Sigmoid colon (tissue), 7 donors: ENCODE measurements around the gene ADAM33. TPM values are rescaled to one million over a fixed set of nuclear protein-coding genes. Genes with fewer than 3 reads are reported as not detected.

Experiments
- DNase-seq: peaks from one replicate; pipeline ENCODE4 v3.0.0-alpha.2; 2019
- H3K27ac ChIP-seq, 4 donors: fragments of 200-600 bp; sonication (generic); one replicate each; pipeline ENCODE4 v1.5.1; 2016 to 2019; ENCODE audit warnings: mild to moderate bottlenecking in 1 of 4
- H3K27me3 ChIP-seq, 3 donors: fragments of 200-600 bp; sonication (generic); one replicate each; pipeline ENCODE4 v1.5.1; 2019; ENCODE audit warnings: mild to moderate bottlenecking in 1 of 3
- H3K36me3 ChIP-seq, 4 donors: fragments of 200-600 bp; sonication (generic); one replicate each; pipeline ENCODE4 v1.5.1; 2016 to 2019
- H3K4me1 ChIP-seq, 4 donors: fragments of 200-600 bp; sonication (generic); one replicate each; pipeline ENCODE4 v1.5.1; 2017 to 2019
- H3K4me3 ChIP-seq, 4 donors: fragments of 200-600 bp; sonication (generic); one replicate each; pipeline ENCODE4 v1.5.1; 2017 to 2019; ENCODE audit warnings: mild to moderate bottlenecking in 2 of 4, moderate library complexity in 1 of 4
- H3K9me3 ChIP-seq, 4 donors: fragments of 200-600 bp in 3 of 4; sonication (generic) in 3 of 4; one replicate each; pipeline versions ENCODE4 v1.5.1 to v1.6.1; 2013 to 2019
- CTCF ChIP-seq, 4 experiments: fragments of 450-650 bp in 3 of 4; fragments of 200-600 bp in 1 of 4; IDR thresholded peaks; one replicate each; pipeline ENCODE4 v1.5.1; 2016 to 2019; ENCODE audit warnings: antibody characterized with exemption in 4 of 4, mild to moderate bottlenecking in 3 of 4, moderate library complexity in 2 of 4
- EP300 ChIP-seq, 4 donors: sonication (generic); formaldehyde crosslinking; IDR thresholded peaks; one replicate each; pipeline ENCODE4 v1.6.1; 2017; ENCODE audit warnings: antibody characterized with exemption in 4 of 4
- POLR2A ChIP-seq, 2 donors: fragments of 450-650 bp; IDR thresholded peaks; one replicate each; pipeline ENCODE4 v1.6.1; 2016; ENCODE audit warnings: antibody characterized with exemption in 2 of 2, mild to moderate bottlenecking in 2 of 2, moderate library complexity in 2 of 2
- POLR2AphosphoS5 ChIP-seq, 4 donors: sonication (generic); formaldehyde crosslinking; IDR thresholded peaks; one replicate each; pipeline ENCODE4 v1.6.1; 2017; ENCODE audit warnings: antibody characterized with exemption in 4 of 4
- WGBS, 2 donors: extraction: QIAGEN DNeasy Blood & Tissue Kit; methylation state at CpG; one replicate each; pipeline ENCODE4 v1.1.7; 2013; 5-methylcytosine and 5-hydroxymethylcytosine counted together
- intact Hi-C: fragments of 100-400 bp; cut with DNase I; formaldehyde crosslinking; loops from one replicate; pipeline ENCODE4 v1.15.1; 2023
- polyA plus RNA-seq, 3 donors: library from polyadenylated mRNA; stranded (reverse); fragments of 200-250 nt; gene quantifications; one replicate each; pipeline ENCODE4 v1.2.3, GENCODE V29; 2013
- total RNA-seq, 4 donors: library from RNA; depleted of rRNA; stranded (reverse); fragments of >200 nt; gene quantifications; one replicate each; pipeline ENCODE4 v1.1.0, GENCODE V29; 2016
- donor health status: healthy with polysubstance abuse.
- donor health status: Bipolar disorder and iron deficiency.
- donor health status: healthy.

ADAM33 gene
- total and polyA plus RNA-seq, 7 donors = 0.69 to 484 (median 49.9) TPM

- no peaks in the 10 kb centered on the region for H3K4me1 ChIP-seq
- peaks cover 0 to 39% (median 6%) of the 10 kb centered on the region in 4 donors for H3K36me3 ChIP-seq
- no peaks in the 10 kb centered on the region for H3K27me3 ChIP-seq
- TF ChIP-seq POLR2A (IDR thresholded peaks at IDR 0.05) = no peak
- TF ChIP-seq EP300 (IDR thresholded peaks at IDR 0.05) = no peak
- no peak for TF ChIP-seq POLR2AphosphoS5 (IDR thresholded peaks at IDR 0.05)
- intact Hi-C loops = no loop called here
- no peak overlapping the region for H3K27ac ChIP-seq
- no peaks in the 10 kb centered on the region for H3K9me3 ChIP-seq
- 85 to 87% methylated on average over 8 of the region's 8 CpGs for WGBS, 2 donors
- DNase-seq = no peak
- no peak overlapping the region for H3K4me3 ChIP-seq
These were observed 51.4 kb downstream of the ADAM33 start for GRCh38 chr20:3630429-3630828.

DNA sequence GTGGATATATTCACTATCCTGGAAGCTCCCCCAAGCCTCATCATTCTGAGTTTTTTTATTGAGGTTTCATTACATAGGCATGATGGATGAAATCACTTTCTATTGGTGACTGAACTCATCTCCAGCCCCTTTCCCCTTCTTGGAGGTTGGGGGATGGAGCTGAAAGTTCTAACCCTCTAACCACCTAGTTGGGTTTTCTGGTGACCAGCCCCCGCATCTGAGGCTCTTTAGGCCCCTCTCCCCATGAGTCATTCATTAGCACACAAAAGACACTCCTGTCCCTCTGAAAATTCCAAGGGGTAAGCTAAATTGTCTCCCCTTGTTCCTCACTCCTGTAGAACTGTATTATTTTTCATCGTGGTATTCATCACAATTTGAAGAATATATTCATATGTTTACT lies 51.9 kb downstream of the ADAM33 start:
- intact Hi-C loops = no loop called here
- H3K36me3 ChIP-seq = peaks cover 0 to 40% (median 6%) of the 10 kb centered on the region in 4 donors

GRCh38 chr20:3628502-3629314 lies 53.1 kb downstream of the ADAM33 start:
- WGBS, 2 donors = 87% methylated on average over 16 of the region's 16 CpGs
- TF ChIP-seq EP300 (IDR thresholded peaks at IDR 0.05) = no peak
- no peak for TF ChIP-seq POLR2AphosphoS5 (IDR thresholded peaks at IDR 0.05)
- TF ChIP-seq POLR2A (IDR thresholded peaks at IDR 0.05) = no peak
- no peak for TF ChIP-seq CTCF (IDR thresholded peaks at IDR 0.05)
- H3K4me1 ChIP-seq = no peaks in the 10 kb centered on the region
- H3K4me3 ChIP-seq = no peak overlapping the region
- intact Hi-C loops = no loop called here
- H3K9me3 ChIP-seq = no peaks in the 10 kb centered on the region
- H3K27ac ChIP-seq = no peak overlapping the region
- H3K27me3 ChIP-seq = no peaks in the 10 kb centered on the region
- no peak for DNase-seq
- peaks cover 0 to 32% (median 6%) of the 10 kb centered on the region in 4 donors for H3K36me3 ChIP-seq

More for the DNA sequence above, 51.9 kb downstream of the ADAM33 start:
- TF ChIP-seq POLR2AphosphoS5 (IDR thresholded peaks at IDR 0.05) = no peak
- no peak for TF ChIP-seq POLR2A (IDR thresholded peaks at IDR 0.05)
- TF ChIP-seq EP300 (IDR thresholded peaks at IDR 0.05) = no peak
- no peak for TF ChIP-seq CTCF (IDR thresholded peaks at IDR 0.05)
- no peak overlapping the region for H3K4me3 ChIP-seq
- DNase-seq = no peak
- no peak overlapping the region for H3K27ac ChIP-seq
- WGBS, 2 donors = 90% methylated on average over 2 of the region's 2 CpGs
- H3K4me1 ChIP-seq = no peaks in the 10 kb centered on the region
- no peaks in the 10 kb centered on the region for H3K27me3 ChIP-seq
- H3K9me3 ChIP-seq = no peaks in the 10 kb centered on the region

GRCh38 chr20:3627476-3627875 lies 54.3 kb downstream of the ADAM33 start:
- Histone ChIP-seq H3K36me3 (peaks cover 0 to 36% (median 6%) of the 10 kb centered on the region in 4 donors), H3K27me3 (no peaks in the 10 kb centered on the region), H3K27ac (no peak overlapping the region), H3K4me1 (no peaks in the 10 kb centered on the region), H3K9me3 (no peaks in the 10 kb centered on the region), H3K4me3 (no peak overlapping the region)
- no peak for DNase-seq
- 90 to 96% methylated on average over 2 of the region's 2 CpGs for WGBS, 2 donors
- no peak for TF ChIP-seq POLR2A (IDR thresholded peaks at IDR 0.05)
- no peak for TF ChIP-seq POLR2AphosphoS5 (IDR thresholded peaks at IDR 0.05)
- TF ChIP-seq CTCF (IDR thresholded peaks at IDR 0.05) = no peak
- TF ChIP-seq EP300 (IDR thresholded peaks at IDR 0.05) = no peak
- intact Hi-C loops = no loop called here

DNA sequence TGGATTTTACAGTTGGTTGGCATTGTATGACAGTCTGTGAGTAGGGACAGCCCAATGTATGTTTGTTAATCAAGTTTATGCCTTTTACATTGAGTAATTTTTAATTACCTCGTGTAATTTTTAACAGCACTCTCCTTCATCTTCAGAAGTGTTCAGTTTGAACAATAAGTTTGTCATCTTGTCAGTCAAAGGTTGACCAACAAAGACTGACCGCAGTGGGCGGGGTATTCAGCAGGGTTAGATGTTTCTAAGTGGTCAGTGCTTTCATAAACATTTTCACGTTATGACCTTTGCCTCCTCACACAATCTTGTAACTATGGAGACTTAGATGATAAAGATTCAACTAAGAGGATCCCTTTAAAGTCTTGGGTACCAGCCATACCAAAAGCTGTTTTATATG lies 59.4 kb downstream of the ADAM33 start:
- no peaks in the 10 kb centered on the region for H3K9me3 ChIP-seq
- DNase-seq = no peak
- intact Hi-C loops = no loop called here
- H3K27me3 ChIP-seq = no peaks in the 10 kb centered on the region
- H3K4me1 ChIP-seq = no peaks in the 10 kb centered on the region
- H3K36me3 ChIP-seq = peaks cover 0 to 26% (median 0%) of the 10 kb centered on the region in 4 donors
- no peak overlapping the region for H3K27ac ChIP-seq
- WGBS, 2 donors = 74 to 80% methylated on average over 4 of the region's 4 CpGs
- no peak overlapping the region for H3K4me3 ChIP-seq
- TF ChIP-seq POLR2A (IDR thresholded peaks at IDR 0.05) = no peak
- no peak for TF ChIP-seq CTCF (IDR thresholded peaks at IDR 0.05)
- TF ChIP-seq EP300 (IDR thresholded peaks at IDR 0.05) = no peak
- no peak for TF ChIP-seq POLR2AphosphoS5 (IDR thresholded peaks at IDR 0.05)
